MM.1S (cell line): ENCODE data around the gene DOCK11.

Experiments
- EZH2 ChIP-seq: fragments of 300-600 bp; sonication (generic); optimal IDR thresholded peaks from 2 replicates; pipeline ENCODE3; 2017; ENCODE audit warnings: low read depth, mild to moderate bottlenecking, antibody characterized with exemption, low read length, mixed read lengths
- EZH2phosphoT487 ChIP-seq: fragments of 300-600 bp; sonication (generic); IDR thresholded peaks from 2 replicates; pipeline ENCODE4 v1.6.1; 2018; ENCODE audit warnings: antibody characterized with exemption, low read length
- TF ChIP-seq, protein P1 (sequence below): fragments of 300-600 bp; sonication (generic); IDR thresholded peaks from 2 replicates; pipeline ENCODE4 v1.5.1; 2016; ENCODE audit warnings: antibody characterized with exemption, low read length, mixed read lengths

DNA sequence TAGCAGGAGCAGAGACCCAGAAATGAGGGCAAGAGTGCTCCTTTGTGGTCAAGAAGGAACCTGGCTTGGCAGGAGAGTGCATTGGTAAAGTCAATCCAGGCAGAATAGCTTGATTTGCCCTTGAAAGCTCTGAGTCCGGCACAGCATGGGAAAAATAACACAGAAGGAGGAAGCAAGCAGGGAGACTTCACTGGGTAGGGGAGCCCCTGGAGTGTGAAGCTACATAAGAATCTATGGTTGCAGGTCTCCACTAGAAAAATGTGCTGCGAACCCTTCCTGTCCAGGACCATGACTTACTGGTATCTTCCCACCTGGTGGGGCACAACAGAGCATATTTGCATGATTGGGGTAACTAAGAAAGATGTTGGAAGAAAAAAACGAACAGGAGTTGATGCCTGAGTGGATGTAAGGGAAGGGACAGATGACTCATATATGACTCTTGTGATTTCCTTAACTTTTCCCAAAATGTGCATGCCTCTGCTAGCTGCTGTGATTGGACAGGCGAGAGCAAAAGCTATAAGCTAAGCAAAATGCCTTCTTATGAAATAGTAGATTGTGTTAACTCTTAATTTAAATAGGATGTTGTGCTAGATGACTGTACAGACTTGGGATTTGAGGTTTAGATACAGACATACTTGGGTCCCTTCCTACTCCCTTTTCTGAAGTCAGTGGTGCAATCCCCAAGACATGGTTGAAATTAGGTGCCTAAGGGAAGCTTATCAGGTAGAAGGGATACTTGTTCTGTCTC lies 235.1 kb downstream of the DOCK11 start:
- TF ChIP-seq, protein P1, sequence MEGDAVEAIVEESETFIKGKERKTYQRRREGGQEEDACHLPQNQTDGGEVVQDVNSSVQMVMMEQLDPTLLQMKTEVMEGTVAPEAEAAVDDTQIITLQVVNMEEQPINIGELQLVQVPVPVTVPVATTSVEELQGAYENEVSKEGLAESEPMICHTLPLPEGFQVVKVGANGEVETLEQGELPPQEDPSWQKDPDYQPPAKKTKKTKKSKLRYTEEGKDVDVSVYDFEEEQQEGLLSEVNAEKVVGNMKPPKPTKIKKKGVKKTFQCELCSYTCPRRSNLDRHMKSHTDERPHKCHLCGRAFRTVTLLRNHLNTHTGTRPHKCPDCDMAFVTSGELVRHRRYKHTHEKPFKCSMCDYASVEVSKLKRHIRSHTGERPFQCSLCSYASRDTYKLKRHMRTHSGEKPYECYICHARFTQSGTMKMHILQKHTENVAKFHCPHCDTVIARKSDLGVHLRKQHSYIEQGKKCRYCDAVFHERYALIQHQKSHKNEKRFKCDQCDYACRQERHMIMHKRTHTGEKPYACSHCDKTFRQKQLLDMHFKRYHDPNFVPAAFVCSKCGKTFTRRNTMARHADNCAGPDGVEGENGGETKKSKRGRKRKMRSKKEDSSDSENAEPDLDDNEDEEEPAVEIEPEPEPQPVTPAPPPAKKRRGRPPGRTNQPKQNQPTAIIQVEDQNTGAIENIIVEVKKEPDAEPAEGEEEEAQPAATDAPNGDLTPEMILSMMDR, result no peak
- TF ChIP-seq EZH2 (no peak), EZH2phosphoT487 (no peak)
